HG03521 (cell line): ENCODE results near the gene TFDP1.

ENCODE experiments used
- ATAC-seq: cut with Tn5 transposase; IDR thresholded peaks from one replicate; pipeline ENCODE4 v1.9.1; 2021; ENCODE audit warnings: mild to moderate bottlenecking, moderate library complexity; ENCODE audit not compliant: unreplicated experiment

Gene TFDP1

DNA sequence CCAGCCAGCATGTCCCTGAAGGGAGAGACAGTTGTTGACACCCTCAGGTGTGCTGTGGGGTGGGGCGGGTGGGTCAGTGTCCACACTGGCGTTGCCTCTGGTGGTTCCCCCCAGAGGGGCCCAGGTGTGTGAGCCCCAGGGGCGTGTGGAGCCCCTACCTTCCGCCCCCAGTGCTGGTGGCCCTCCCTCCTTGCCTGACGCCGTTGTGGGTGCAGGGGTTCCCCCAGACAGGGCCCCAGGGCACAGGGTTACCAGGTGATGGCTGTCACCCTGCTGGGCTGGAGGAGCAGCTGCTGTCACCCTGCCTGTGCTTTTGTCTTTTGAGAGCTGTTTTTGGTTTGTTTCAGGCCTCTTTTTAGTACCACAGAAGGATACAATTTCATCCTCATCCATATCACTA lies 46.3 kb downstream of the TFDP1 start:
- no peak for ATAC-seq

DNA sequence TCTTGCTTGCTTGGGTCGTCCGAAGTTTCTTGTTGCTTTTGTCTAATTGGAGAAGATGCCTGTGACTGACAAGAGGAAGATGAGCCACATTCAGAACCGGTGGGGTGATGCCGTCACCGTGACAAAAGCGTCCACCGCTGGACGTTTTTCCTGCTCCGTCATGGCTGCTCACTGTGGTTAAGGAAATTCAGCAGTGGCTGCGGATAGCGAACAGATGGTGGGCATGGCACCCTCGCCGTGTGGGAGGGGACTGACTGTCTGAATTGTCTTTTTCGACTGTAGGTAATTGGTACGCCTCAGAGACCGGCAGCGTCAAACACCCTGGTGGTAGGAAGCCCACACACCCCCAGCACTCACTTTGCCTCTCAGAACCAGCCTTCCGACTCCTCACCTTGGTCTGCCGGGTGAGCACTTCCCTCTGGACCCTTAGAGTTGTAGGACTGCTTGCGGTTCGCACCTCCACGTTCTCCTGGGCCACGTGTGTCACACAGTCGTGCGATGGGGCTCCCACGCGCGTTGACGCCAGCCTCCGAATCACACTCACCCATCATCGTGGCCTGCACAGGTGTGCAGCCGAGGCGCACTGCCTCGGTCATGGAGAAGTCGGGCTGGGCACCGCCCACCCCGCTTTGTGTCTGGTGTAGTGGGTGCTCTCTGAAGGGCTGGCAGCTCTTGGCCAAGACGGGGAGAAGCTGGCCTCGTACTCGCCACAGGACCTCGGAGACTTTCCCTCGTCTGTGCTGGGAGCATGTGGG lies 47.0 kb downstream of the TFDP1 start:
- ATAC-seq: no peak

GRCh38 chr13:113632706-113633484 lies 48.3 kb downstream of the TFDP1 start:
- no peak for ATAC-seq

DNA sequence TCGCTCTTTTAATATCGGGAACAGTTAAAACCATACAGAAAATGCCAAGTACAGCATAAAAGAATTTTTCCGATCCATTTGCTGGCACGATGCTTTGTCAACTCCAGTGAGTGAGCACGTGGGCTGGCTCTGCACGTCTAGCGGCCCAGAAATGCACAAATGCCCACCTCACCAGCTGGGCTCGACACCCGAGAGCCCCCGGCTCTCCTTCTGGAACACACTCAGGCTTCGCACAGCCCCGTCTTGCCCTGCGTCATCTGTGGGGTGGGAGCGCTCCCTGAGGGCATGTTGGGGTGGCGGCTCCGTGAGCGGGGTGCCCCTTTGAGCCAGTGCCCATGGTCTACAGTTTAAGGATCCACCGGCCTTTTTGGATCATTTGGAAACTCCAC lies 48.9 kb downstream of the TFDP1 start:
- ATAC-seq: no peak

- no peak for ATAC-seq
Observed at GRCh38 chr13:113634279-113635047, 49.9 kb downstream of the TFDP1 start.

DNA sequence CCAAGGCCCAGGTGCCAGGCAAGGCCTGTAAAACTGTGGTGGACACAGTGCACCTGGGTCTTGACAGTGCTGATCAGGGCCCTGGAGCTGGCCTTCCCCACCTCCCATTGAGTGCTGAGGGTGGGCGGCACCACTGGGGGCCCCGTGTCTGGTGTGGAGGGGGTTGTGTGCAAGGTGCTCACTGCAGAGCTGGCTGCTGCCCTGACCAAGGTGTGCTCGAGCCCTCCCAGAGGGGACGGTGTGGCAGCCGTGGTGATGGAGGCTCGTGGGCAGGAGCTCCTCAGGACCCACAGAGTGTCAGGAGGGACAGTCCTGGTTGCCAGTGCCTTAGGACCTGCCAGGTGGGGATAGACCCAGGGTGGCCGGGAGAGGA lies 50.5 kb downstream of the TFDP1 start:
- no peak for ATAC-seq

DNA sequence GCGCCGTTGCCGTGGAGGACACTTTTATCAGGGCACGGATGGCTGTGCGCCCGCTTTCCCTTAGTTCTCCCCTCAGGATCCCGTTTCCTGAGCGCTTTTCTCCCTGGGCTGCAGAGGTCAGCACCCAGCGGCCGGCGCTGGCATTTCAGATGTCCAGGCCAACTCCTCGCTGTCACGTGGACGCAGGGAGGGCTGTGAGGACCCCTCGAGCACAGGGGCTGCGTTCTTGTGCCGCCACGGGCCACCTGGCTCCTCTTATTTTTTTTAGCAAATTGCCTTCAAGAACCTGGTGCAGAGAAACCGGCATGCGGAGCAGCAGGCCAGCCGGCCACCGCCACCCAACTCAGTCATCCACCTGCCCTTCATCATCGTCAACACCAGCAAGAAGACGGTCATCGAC lies 51.2 kb downstream of the TFDP1 start:
- ATAC-seq: no peak

DNA sequence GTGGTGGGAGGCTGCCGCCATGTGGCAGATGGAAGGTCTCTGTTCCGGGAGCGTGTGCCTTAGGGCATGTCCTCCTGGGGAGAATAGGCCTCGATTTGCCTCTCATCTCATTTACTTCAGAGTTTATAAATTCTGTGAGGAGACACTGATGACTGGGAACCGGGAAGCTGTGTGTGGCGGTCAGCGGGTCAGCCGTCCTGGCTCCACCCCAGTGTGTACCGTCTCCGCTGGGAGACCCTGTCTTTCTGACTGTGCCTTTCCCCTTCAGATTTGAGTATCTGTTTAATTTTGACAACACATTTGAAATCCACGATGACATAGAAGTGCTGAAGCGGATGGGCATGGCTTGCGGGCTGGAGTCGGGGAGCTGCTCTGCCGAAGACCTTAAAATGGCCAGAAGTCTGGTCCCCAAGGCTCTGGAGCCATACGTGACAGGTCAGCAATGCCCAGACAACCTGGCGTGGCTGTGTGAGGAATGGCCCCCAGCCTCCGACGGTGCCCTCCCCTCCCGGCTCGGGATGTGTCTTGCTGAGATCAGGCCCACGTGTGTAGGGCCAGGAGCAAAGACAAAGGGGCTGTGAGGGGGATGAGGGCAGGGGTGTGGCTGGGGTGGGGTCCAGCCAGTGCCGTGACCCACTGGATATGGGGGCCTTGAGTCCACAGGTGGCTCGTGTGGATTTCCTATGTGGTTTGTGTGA lies 51.9 kb downstream of the TFDP1 start:
- ATAC-seq: no peak

GRCh38 chr13:113637262-113638160 lies 53.0 kb downstream of the TFDP1 start:
- ATAC-seq: no peak

DNA sequence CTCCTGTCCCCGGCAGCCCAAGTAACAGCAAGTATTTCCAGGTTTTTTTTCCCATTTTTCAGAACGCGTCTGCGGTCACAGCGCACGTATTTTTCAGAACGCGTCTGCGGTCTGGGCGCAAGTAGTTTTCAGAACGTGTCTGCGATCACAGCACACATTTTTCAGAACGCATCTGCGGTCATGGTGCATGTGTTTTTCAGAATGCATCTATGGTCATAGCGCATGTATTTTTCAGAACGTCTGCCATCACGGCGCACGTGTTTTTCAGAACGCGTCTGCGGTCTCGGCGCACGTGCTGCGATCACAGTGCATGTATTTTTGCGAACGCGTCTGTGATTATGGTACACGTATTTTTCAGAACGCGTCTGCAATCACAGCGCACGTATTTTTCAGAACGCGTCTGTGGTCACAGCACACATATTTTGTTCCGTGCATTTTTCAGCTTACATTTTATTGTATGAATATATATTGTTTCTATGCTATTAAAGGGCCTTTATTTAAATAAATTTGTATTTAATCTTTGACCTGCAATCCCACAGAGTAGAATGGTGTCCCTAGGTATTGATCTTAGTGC lies 53.7 kb downstream of the TFDP1 start:
- no peak for ATAC-seq

DNA sequence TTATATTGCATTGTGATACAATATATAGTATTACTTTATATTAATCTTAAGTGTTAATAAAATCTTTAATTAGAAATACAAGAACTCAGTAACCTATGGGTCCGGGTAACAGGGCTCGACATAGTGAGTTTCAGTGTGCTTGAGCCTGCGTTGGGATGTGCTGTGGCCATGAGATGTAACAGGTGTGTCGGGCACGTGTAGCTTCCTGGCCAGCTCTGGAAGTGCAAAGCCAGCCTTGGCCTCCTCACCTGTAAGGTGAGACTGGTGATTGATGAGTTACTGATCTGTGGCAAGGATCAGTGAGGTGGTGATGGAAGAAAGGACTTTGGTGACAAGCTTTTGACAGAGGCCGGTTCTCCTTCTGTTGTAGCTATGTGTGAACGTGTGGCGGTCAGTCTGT lies 54.3 kb downstream of the TFDP1 start:
- ATAC-seq: no peak

DNA sequence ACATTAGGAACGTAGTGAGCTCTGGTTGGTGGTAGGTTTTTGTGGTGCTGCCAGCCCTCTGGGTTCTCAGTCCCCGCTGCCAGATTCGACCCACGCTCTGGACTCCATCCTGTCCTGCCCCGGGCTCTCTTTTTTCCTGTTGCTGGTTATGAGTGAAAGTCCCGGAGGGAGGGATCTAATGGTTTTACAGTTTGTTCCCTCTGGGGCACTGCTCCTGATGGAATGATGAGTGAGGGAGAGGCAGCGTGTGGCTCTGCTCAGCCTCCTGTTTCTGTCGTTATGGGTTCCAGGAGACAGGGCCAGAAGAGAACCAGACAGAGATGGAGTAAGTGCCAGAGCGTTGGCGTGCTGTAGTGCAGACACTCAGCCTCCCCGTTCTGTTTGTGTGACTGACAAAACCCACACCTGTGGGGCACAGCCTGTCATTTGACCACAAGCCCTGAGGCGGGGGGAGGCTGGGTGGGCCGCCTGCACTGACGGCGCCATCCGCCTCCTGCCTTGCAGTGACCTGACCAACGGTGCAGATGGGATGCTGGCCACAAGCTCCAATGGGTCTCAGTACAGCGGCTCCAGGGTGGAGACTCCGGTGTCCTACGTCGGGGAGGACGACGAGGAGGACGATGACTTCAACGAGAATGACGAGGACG lies 55.2 kb downstream of the TFDP1 start:
- ATAC-seq: no peak

DNA sequence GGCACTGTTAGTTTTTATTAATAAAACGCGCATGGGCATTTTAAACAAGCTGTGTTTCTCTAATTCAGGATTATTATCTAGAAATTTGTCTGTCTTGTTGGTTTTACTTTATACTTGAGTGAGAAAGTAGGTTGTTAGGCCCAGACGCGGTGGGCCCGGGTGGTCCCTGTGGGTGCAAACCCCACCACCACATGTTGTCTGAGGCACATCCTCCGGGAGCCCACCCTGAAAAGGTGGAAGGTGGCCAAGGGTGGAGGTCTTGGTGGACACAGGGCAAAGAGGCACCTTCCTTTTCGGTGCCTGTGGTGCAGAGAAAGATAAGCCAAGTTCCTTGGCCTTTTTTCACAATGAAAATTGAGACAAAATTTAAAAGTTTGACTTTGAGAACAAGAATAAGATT lies 56.9 kb downstream of the TFDP1 start:
- no peak for ATAC-seq

DNA sequence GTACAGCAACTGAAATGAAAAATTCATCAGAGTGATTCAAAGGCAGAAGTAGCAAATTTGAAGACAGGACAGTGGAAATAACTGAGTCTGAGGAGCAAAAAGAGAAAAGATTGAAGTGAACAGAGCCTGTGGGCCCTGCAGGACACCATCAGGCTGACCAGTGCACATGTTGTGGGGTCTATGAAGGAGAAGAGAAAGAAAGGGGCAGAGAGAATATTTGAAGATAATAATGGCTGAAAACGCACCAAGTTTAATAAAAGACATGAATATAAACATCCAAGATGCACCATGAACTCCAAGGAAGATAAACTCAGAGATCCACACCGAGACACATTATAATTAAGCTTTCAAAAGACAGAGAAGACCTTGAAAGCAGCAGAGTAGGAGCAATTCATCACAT lies 58.0 kb downstream of the TFDP1 start:
- ATAC-seq: no peak

GRCh38 chr13:113643593-113643992 lies 59.0 kb downstream of the TFDP1 start:
- ATAC-seq: no peak

DNA sequence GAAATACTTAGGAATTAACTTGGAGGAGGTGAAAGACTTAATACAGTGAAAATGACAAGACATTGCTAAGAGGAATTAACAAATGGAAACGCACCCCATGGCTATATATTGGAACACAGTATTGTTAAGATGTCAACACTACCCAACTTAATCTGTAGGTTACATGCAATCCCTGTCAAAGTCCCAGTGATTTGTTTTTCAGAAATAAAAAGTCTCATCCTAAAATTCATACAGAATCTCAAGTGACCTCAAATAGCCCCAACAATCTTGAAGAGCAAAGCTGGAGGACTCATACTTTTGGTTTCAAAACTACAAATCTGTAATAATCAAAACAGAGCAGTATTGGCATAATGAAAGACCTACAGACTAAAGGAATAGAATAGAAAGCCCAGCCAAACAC lies 60.2 kb downstream of the TFDP1 start:
- no peak for ATAC-seq

DNA sequence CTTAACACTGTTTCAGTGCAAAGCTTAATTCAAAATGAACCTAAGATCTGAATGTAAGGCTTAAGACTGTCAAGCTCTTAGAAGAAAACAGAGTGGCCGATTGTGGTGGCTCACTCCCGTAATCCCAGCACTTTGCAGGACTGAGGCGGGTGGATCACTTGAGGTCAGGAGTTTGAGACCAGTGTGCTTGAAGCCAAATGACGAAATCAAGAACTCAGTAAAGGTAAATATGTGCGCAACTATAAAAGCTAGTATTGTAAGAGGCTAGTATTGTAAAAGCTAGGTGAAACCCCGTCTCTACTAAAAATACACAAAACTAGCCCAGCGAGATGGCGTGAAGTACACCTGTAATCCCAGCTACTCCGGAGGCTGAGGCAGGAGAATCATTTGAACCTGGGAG lies 60.8 kb downstream of the TFDP1 start:
- ATAC-seq: no peak

DNA sequence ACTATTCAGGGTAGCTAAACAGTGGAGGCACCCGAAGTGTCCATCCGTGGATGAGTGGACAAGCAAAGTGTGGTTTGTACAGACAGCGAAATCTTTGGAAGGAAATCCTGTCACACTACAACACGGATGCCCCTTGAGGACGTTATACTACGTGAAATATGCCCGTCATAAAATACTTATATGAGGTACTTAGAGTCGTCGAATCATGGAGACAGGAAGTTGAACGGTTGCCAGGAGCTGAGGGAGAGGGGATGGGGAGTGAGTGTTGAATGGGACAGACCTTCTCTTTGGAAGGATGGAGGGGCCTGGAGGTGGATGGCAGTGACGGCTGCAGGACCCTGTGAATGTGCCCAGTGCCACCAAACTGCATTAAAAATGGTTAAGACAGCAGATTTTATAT lies 61.8 kb downstream of the TFDP1 start:
- ATAC-seq: no peak

- ATAC-seq: no peak
Observed at GRCh38 chr13:113646921-113647340, 62.4 kb downstream of the TFDP1 start.
